SU-DHL-6 (cell line): ENCODE data around the gene RAD51B.

Source experiments
- H2AFZ ChIP-seq: fragments of 200-600 bp; sonication (generic); 2 replicates; pipeline ENCODE4 v1.6.1; 2014; ENCODE audit warnings: low read depth, mild to moderate bottlenecking, moderate library complexity, mixed read lengths, antibody characterized with exemption, low read length; ENCODE audit not compliant: severe bottlenecking
- H3F3A ChIP-seq: fragments of 200-600 bp; shearing (Covaris generic); 2 replicates; pipeline ENCODE4 v1.6.0; 2016; ENCODE audit warnings: antibody characterized with exemption, mild to moderate bottlenecking; ENCODE audit not compliant: insufficient read depth
- H3K27ac ChIP-seq: fragments of 200-600 bp; sonication (generic); 2 replicates; pipeline ENCODE4 v1.5.1; 2016; ENCODE audit warnings: low read depth, mild to moderate bottlenecking, low read length, moderate library complexity, mixed read lengths
- H3K27me3 ChIP-seq: fragments of 200-600 bp; sonication (generic), shearing (Covaris generic); 2 replicates; pipeline ENCODE4 v1.6.0; 2014; ENCODE audit warnings: mild to moderate bottlenecking, low read length
- H3K36me3 ChIP-seq: fragments of 200-600 bp; sonication (generic); 2 replicates; pipeline ENCODE4 v1.6.1; 2014; ENCODE audit warnings: mild to moderate bottlenecking, low read length, mixed read lengths
- H3K4me2 ChIP-seq: fragments of 300-600, 200-600 bp; shearing (Covaris generic), sonication (generic); 2 replicates; pipeline ENCODE4 v1.6.0; 2014; ENCODE audit warnings: low read length, low read depth, mild to moderate bottlenecking; ENCODE audit not compliant: poor library complexity, severe bottlenecking
- H3K4me3 ChIP-seq: fragments of 200-600 bp; sonication (generic); 2 replicates; pipeline ENCODE4 v1.5.1; 2014; ENCODE audit warnings: antibody characterized with exemption, low read length, mild to moderate bottlenecking, mixed read lengths; ENCODE audit not compliant: insufficient read depth, poor library complexity, severe bottlenecking
- H3K79me2 ChIP-seq: fragments of 200-600 bp; sonication (generic); 2 replicates; pipeline ENCODE4 v1.6.1; 2014; ENCODE audit warnings: mild to moderate bottlenecking, low read length, moderate library complexity; ENCODE audit not compliant: insufficient read depth
- H3K9ac ChIP-seq: fragments of 200-600 bp; sonication (generic); 2 replicates; pipeline ENCODE4 v1.7.0; 2014; ENCODE audit warnings: mild to moderate bottlenecking, low read length
- H3K9me2 ChIP-seq: fragments of 200-600 bp; sonication (generic); replicated peaks from 2 replicates; pipeline ENCODE4 v1.6.1; 2014; ENCODE audit warnings: low read length; ENCODE audit not compliant: insufficient read depth
- H3K9me3 ChIP-seq: fragments of 200-600 bp; sonication (generic); 2 replicates; pipeline ENCODE4 v1.6.1; 2014; ENCODE audit warnings: low read length, mixed read lengths; ENCODE audit not compliant: insufficient read depth
- H4K20me1 ChIP-seq: fragments of 200-600 bp; sonication (generic); 2 replicates; pipeline ENCODE4 v1.6.1; 2014; ENCODE audit warnings: low read depth, mild to moderate bottlenecking, antibody characterized with exemption, low read length, moderate library complexity, mixed read lengths
- EZH2phosphoT487 ChIP-seq: fragments of 200-600 bp; sonication (generic), shearing (Covaris generic); conservative IDR thresholded peaks from 2 replicates; pipeline ENCODE4 v1.6.1; 2018; ENCODE audit warnings: mild to moderate bottlenecking, antibody characterized with exemption, low read length, moderate library complexity, mixed read lengths
- TF ChIP-seq, protein P1 (sequence below): fragments of 200-600 bp; sonication (generic); IDR thresholded peaks from one replicate; pipeline ENCODE4 v1.5.1; 2017; ENCODE audit warnings: antibody characterized with exemption, mild to moderate bottlenecking, low read length, moderate library complexity; ENCODE audit not compliant: insufficient read depth, poor library complexity, severe bottlenecking

Gene RAD51B

DNA sequence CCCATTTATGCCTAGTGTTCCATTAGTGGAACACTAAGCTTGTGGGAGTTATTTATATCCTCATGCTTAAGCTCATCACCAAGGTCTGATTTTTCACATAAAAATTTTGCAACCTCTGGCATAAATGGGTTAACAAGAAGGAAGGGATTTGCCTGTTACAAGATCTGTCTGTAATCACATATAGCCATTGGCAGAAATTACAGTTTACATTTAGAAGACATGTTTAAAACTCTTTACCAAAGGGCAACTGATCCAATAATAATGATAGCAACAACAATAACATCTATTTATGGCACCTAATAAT, 550.4 kb downstream of the RAD51B start:
- H3F3A ChIP-seq: peaks cover 55% of the 10 kb centered on the region
- H3K9me2 ChIP-seq: no peaks in the 10 kb centered on the region
- H3K4me2 ChIP-seq: peak overlapping the region; percentile 49
- no peak overlapping the region for H3K4me3 ChIP-seq
- peak overlapping the region; percentile 46 for H3K9ac ChIP-seq
- H3K27me3 ChIP-seq: no peaks in the 10 kb centered on the region
- no peaks in the 10 kb centered on the region for H3K79me2 ChIP-seq
- H3K27ac ChIP-seq: peak overlapping the region; percentile 89
- peak overlapping the region; percentile 1 for H2AFZ ChIP-seq
- H3K9me3 ChIP-seq: no peaks in the 10 kb centered on the region
- no peaks in the 10 kb centered on the region for H3K36me3 ChIP-seq
- TF ChIP-seq, protein P1, sequence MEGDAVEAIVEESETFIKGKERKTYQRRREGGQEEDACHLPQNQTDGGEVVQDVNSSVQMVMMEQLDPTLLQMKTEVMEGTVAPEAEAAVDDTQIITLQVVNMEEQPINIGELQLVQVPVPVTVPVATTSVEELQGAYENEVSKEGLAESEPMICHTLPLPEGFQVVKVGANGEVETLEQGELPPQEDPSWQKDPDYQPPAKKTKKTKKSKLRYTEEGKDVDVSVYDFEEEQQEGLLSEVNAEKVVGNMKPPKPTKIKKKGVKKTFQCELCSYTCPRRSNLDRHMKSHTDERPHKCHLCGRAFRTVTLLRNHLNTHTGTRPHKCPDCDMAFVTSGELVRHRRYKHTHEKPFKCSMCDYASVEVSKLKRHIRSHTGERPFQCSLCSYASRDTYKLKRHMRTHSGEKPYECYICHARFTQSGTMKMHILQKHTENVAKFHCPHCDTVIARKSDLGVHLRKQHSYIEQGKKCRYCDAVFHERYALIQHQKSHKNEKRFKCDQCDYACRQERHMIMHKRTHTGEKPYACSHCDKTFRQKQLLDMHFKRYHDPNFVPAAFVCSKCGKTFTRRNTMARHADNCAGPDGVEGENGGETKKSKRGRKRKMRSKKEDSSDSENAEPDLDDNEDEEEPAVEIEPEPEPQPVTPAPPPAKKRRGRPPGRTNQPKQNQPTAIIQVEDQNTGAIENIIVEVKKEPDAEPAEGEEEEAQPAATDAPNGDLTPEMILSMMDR: no peak
- no peak for TF ChIP-seq EZH2phosphoT487
- H4K20me1 ChIP-seq: no peaks in the 10 kb centered on the region

DNA sequence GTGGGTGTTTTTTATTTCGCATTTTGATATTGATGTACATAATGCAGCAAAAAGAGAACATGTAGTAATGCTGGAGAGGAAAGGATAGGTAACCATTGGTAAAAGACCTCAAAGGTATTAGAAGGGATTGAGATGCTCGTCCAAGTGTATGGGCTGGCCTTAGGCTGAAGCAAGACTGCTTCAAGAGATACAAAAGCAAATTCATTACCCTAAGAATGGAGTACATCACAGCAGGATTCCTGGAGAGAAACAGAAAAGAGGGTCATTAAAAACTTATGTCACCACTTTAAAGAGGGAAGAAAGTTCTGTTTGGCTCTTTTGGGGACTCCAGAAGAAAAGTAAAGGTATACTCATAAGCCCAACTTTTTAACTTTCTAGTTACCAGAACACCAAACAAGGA, 552.8 kb downstream of the RAD51B start:
- Histone ChIP-seq H4K20me1 (no peaks in the 10 kb centered on the region), H2AFZ (no peak overlapping the region), H3K9ac (0 out of 2 replicates have a peak overlapping the region, but pooled peaks have one; percentile 14), H3K4me2 (peak overlapping the region; percentile 15), H3K9me3 (no peaks in the 10 kb centered on the region), H3K4me3 (no peak overlapping the region), H3K79me2 (no peaks in the 10 kb centered on the region), H3F3A (peaks cover 54% of the 10 kb centered on the region), H3K27me3 (no peaks in the 10 kb centered on the region), H3K27ac (peak overlapping the region; percentile 83), H3K9me2 (no peaks in the 10 kb centered on the region), H3K36me3 (no peaks in the 10 kb centered on the region)
- no peak for TF ChIP-seq EZH2phosphoT487
- TF ChIP-seq, protein P1: no peak

DNA sequence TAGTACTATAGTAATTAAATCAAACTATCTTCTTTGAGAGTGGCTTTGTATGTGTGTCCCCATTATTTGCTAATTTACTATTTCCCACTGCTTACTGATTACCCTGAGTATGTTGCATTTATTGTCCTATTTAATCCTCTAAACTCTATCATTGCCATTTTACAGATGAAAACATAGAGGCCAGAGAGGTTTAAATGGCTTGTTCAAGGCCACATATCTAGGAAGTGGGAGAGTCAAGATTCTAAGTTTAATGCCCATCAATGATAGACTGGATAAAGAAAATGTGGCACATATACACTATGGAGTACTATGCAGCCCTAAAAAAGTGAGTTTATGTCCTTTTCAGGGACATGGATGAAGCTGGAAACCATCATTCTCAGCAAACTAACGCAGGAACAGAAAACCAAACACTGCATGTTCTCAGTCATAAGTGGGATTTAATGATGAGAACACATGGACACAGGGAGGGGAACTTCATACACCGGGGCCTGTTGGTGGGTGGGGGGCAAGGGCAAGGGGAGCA, 553.6 kb downstream of the RAD51B start:
- peak overlapping the region; percentile 83 for H3K27ac ChIP-seq
- no peaks in the 10 kb centered on the region for H3K27me3 ChIP-seq
- no peak overlapping the region for H3K4me3 ChIP-seq
- H3K4me2 ChIP-seq: peak overlapping the region; percentile 51
- no peaks in the 10 kb centered on the region for H3K36me3 ChIP-seq
- peaks cover 53% of the 10 kb centered on the region for H3F3A ChIP-seq
- no peaks in the 10 kb centered on the region for H4K20me1 ChIP-seq
- H3K9ac ChIP-seq: no peak overlapping the region
- no peaks in the 10 kb centered on the region for H3K9me2 ChIP-seq
- H2AFZ ChIP-seq: no peak overlapping the region
- H3K9me3 ChIP-seq: no peaks in the 10 kb centered on the region
- no peak for TF ChIP-seq EZH2phosphoT487
- TF ChIP-seq, protein P1: no peak
- no peaks in the 10 kb centered on the region for H3K79me2 ChIP-seq
